HFF-Myc (cell line): ENCODE data around the gene KNSTRN.

Source experiments
- DNase-seq: peaks from one replicate; pipeline ENCODE4 v3.0.0-alpha.2; 2011; ENCODE audit warnings: low read depth; ENCODE audit errors: extremely low read depth
- H3K4me3 ChIP-seq: replicated peaks from 2 replicates; pipeline ENCODE4 v1.5.1; 2011; ENCODE audit warnings: low read depth, mild to moderate bottlenecking, control low read depth, low read length
- TF ChIP-seq, protein P1 (sequence below): IDR thresholded peaks from 2 replicates; pipeline ENCODE4 v1.5.1; 2012; ENCODE audit warnings: mild to moderate bottlenecking, low read depth, low read length, control low read depth; ENCODE audit errors: missing control alignments

Gene KNSTRN

DNA sequence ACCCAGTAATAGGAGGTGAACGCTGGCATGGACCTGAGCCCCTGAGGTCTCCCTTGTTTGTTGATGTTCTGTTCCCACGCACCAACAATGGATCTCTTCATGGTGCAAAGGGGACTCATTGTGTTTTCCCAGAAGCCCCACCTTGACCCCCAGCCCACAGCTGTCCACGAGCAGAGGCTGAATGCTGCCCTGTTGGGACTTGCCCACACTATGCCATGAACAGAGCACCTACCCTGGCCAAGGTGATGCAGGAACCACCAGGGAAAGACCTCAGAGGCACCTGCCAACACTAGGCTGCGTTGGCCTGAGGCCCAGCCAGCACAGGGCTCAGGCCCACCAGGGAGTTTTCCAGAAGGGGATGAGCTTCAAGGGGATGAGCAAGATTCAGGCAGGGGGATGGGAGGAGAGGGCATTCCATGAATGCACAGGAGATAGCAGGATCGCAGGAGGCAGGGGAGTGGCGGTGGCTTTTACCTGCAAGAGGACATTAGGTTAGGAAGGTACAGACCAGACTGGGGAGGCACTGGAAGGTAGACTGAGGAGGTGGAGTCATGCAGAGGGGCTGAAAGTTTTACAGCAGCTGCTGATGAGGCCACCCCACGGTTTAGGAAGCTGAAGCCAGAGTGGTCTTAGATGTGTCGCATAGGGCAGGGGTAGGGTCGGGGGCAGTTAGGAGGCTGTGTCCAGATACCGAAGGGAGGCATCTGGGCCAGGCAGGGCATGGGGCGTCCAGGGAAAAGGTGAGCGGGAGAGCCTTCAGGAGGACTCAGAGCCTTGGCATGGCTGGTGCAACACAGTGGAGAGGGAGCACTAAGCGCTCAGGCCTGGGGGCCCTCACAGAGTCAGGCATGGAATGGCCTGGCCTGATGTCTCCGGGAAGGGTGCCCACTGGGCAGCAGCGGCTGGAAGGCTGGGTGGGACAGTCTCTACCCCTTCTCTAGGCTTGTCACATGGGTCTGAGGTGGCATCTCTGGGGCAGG is 35.7 kb upstream of the KNSTRN start:
- TF ChIP-seq, protein P1, sequence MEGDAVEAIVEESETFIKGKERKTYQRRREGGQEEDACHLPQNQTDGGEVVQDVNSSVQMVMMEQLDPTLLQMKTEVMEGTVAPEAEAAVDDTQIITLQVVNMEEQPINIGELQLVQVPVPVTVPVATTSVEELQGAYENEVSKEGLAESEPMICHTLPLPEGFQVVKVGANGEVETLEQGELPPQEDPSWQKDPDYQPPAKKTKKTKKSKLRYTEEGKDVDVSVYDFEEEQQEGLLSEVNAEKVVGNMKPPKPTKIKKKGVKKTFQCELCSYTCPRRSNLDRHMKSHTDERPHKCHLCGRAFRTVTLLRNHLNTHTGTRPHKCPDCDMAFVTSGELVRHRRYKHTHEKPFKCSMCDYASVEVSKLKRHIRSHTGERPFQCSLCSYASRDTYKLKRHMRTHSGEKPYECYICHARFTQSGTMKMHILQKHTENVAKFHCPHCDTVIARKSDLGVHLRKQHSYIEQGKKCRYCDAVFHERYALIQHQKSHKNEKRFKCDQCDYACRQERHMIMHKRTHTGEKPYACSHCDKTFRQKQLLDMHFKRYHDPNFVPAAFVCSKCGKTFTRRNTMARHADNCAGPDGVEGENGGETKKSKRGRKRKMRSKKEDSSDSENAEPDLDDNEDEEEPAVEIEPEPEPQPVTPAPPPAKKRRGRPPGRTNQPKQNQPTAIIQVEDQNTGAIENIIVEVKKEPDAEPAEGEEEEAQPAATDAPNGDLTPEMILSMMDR, result no peak

DNA sequence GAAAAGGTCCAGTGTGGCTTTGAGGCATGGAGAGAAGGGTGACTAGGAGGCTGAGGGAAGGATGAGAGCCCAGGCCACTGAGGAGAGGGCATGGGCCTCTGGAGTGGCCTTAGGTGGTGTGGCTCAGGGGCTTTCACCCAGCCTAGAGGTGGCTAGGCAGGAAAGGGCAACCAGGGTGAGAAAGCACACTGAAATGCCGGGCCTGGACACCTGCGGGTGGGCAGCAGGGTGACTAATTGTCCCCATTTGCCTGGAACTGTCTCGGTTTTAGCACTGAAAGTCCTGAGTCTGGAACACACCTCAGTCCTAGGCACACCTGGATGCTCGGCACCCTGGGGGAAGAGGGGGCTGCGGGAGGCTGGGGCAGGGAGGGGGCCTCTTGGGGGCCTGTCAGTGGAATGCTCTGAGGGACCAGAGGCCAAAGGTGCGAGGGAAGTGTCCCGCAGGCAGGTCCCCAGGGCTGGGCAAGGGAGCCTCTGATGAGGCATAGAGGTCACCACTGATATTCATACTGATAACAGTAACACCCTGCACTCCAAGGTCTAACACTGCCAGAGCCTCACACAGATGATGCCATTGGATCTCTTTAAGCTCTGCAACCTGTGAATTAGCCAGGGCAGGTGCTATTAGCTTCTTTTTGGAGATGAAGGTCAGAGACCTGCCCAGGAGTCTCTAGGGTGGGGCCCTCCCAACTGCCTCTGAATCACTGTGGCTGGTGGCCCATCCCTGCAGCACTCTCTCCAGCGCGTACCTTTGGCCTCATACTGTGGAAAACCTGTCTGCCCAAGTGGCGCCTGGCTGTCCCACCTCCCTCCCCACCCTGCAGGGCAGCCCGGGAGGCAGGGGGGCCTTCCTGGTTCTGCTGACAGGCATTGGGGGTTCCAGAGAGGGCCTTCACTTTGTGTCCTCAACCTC is 34.7 kb upstream of the KNSTRN start:
- DNase-seq, result no peak
- TF ChIP-seq, protein P1, result no peak
- no peak overlapping the region for H3K4me3 ChIP-seq

More for the DNA sequence above, 35.7 kb upstream of the KNSTRN start:
- H3K4me3 ChIP-seq, result no peak overlapping the region
- no peak for DNase-seq

DNA sequence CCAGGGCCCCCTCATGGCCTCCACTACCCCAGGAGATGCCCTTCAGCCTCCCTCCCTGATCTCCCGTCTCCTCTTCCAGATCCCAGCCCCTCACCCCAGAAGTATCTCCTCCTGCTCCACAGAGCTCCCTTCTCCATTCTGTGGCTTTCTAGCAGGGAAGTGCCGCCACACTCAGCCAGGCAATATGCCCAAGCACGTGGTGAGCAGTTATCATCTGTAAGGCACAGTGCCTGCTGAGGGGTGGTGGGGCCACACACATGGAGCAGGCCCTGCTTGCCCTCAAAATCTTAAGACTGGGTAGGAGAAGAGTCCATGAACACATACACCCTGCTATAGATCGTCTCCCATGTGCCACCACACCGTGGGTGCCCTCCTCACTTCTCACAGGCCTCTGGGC is 34.0 kb upstream of the KNSTRN start:
- no peak overlapping the region for H3K4me3 ChIP-seq
- DNase-seq, result no peak
- TF ChIP-seq, protein P1, result no peak

DNA sequence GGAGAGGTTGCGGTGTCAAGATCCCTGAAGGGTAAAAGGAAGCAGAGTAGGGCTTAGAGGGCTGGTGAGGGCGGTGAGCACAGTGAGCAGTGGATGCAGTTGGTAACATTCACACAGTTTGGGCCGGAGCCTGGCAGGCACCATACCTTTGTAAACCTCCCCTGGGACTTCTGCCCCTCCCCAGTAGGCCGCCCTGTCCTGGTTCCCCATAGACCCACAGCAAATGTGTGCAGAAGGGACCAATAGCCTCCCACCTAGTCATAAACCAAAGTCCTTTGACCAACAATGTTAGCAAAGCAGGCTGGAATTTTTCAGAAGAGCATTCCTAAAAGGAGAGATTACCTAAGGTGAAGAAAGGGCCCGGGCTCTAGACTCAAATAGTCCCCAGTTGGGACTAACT is 33.4 kb upstream of the KNSTRN start:
- no peak overlapping the region for H3K4me3 ChIP-seq
- no peak for DNase-seq
- TF ChIP-seq, protein P1, result no peak

DNA sequence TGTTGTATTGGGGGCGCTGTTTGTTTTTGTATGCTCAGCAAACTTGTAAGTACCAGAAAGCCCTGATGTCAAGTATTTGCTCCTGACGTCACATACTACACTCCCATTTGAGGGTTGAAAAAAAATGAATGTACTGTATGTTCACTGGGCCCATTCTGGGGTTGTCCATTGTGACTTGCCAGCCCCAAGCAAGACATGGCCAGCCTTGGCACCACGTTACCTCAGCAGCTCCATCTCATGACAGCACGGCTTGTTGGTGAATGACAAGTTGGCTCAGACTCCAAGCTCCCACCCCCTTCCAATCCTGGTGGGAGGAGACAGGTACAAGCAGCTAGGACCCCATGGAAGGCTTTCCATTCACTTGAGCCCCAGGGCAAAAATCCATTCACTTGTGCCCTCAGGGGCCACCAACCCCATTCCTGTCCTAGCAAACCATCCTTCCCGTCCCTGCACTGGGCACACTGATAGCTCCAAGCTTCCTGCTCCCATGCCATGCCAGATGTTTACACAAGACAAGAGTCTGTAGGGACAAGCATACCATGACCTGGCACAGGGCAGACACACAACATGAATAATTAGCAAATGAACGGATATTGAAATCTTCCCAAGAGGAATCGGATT is 30.1 kb upstream of the KNSTRN start:
- DNase-seq, result no peak
- TF ChIP-seq, protein P1, result no peak
- H3K4me3 ChIP-seq, result no peak overlapping the region

DNA sequence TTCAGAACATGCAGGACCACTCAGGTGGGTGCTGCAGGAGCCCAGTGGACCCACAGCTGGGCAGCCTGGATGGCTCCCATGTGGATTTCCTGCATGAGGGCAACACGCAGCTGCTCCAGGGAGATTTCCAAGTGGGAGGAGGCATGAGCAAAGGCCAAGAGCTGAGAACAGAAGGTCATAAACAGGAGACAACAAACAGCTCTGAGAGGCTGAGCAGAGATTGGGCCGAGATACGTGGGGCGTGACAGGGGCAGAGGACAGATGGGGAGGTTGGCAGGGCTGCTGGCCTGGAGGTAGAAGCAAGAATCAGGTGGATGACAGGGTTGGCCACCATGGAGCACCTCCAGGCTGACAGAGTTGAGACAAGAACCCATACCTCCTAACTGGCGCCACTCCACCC is 28.8 kb upstream of the KNSTRN start:
- DNase-seq, result no peak
- TF ChIP-seq, protein P1, result no peak
- no peak overlapping the region for H3K4me3 ChIP-seq
